Naive B cell (primary cell): ENCODE measurements around the gene LRRC8B. TPM values are rescaled to one million over a fixed set of nuclear protein-coding genes. Genes with fewer than 3 reads are reported as not detected.

ENCODE experiments used
- ATAC-seq, 2 donors: fragments of 150-1000 bp; cut with Tn5 transposase; 2 replicates each; pipeline ENCODE4 v1.10.0; 2021; ENCODE audit warnings: low read depth in 2 of 2, mild to moderate bottlenecking in 2 of 2, moderate library complexity in 2 of 2
- DNase-seq: peaks from one replicate; pipeline ENCODE4 v3.0.0; 2022
- H3K27ac Mint-ChIP-seq, 6 donors: one replicate each; pipeline ENCODE4 v1.8.0; 2020 to 2022; ENCODE audit warnings: mild to moderate bottlenecking in 6 of 6, mixed read lengths in 6 of 6, moderate library complexity in 5 of 6, inconsistent platforms in 2 of 6
- H3K27me3 Mint-ChIP-seq, 3 donors: one replicate each; pipeline ENCODE4 v1.8.0; 2021 to 2022; ENCODE audit warnings: mixed read lengths in 3 of 3, mild to moderate bottlenecking in 1 of 3
- H3K36me3 Mint-ChIP-seq, 2 donors: one replicate each; pipeline ENCODE4 v1.8.0; 2020 to 2022; ENCODE audit warnings: mixed read lengths in 2 of 2, inconsistent platforms in 1 of 2, mild to moderate bottlenecking in 1 of 2
- H3K4me1 Mint-ChIP-seq, 3 donors: one replicate each; pipeline ENCODE4 v1.8.0; 2020 to 2022; ENCODE audit warnings: mixed read lengths in 3 of 3, inconsistent platforms in 1 of 3, mild to moderate bottlenecking in 1 of 3, moderate library complexity in 1 of 3
- H3K4me3 Mint-ChIP-seq, 8 donors: one replicate each; pipeline ENCODE4 v1.8.0; 2020 to 2022; ENCODE audit warnings: mild to moderate bottlenecking in 8 of 8, mixed read lengths in 8 of 8, moderate library complexity in 8 of 8, inconsistent platforms in 2 of 8
- H3K9me3 Mint-ChIP-seq, 7 donors: one replicate each; pipeline ENCODE4 v1.8.0; 2020 to 2022; ENCODE audit warnings: mixed read lengths in 7 of 7, mild to moderate bottlenecking in 5 of 7, inconsistent platforms in 2 of 7, moderate library complexity in 1 of 7
- polyA plus RNA-seq, 6 donors: library from polyadenylated mRNA; unstranded; fragments of 300-500 nt; fragmentation: Illumina TruSeq; gene quantifications; one replicate each; pipeline ENCODE4 v1.2.3, GENCODE V29; 2021; ENCODE audit warnings: low read depth in 6 of 6

The LRRC8B gene
- polyA plus RNA-seq, 6 donors from 2014 or later: 5.3 to 11.7 (median 9.6) TPM

DNA sequence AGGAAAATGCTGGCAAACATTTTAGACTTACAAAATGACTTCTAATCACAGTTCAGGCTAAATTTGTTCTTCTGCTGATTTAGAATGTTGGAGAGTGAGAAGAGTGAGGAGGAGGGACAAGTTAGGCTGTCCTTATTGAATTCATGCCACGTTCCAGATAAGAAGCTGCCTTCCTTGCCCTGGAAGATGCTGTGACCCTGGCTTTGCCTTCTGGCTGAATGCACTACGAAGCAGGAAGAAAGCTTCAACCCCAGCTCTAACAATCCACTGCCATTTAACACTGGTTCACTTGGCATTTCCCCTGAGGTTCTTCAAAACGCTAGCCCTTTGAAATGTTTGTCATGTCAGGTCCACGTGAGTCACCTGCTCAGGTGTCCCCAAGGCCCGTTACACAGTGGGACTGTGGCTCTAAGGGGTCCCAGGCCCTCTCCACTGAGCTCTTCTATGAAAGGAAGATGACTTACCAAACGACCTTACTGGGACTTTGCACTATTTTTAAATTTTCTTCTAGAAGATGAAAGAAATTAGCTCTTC, 78.3 kb downstream of the LRRC8B start:
- Mint-ChIP-seq H3K4me3 (no peak overlapping the region), H3K27ac (peak overlapping the region in 1 of 6 donors; percentile 17), H3K36me3 (no peaks in the 10 kb centered on the region), H3K27me3 (no peaks in the 10 kb centered on the region), H3K4me1 (peaks cover 22 to 31% (median 28%) of the 10 kb centered on the region in 3 donors), H3K9me3 (no peaks in the 10 kb centered on the region)
- ATAC-seq: no peak
- no peak for DNase-seq

DNA sequence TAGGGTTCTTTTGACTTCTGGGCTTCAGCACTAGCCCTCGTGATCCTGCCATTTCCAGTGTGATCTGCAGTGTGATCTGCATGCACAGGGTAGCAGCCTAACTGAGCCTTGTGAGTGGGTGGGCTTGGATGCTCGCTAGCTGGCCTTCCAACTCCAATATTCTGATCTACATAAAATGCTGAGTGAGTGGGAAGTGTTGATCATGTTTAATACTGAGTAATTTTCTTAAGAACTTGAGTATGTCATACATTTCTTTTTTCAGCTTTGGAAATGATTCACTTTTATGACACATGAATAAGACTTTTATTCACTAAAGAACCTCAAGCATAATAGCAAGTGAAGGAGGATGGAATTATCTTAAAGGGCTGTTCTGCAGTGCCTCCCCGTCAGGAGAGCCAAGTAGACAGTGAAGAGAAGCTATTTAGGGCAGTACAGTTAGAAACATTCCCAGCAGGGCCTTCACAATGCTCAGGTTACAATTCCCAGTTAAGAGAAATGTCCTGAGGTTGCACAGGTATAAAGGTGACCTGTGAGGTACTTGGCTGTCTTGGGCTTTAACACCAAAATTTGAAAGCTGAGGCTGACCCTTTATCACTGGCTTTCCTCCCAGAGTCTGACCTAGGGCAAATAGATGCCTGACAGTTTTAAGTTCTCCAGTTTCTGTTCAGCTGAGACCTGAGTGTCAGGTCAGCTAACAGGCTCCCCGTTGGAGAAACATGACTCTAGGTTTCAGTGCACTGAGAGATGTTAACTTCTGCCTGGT, 79.2 kb downstream of the LRRC8B start:
- no peak for ATAC-seq
- Mint-ChIP-seq H3K36me3 (no peaks in the 10 kb centered on the region), H3K4me1 (peaks cover 27 to 34% (median 34%) of the 10 kb centered on the region in 3 donors), H3K27ac (peak overlapping the region in 4 of 6 donors; percentile 30 to 61 (median 44)), H3K9me3 (no peaks in the 10 kb centered on the region), H3K4me3 (no peak overlapping the region), H3K27me3 (no peaks in the 10 kb centered on the region)
- DNase-seq: no peak

DNA sequence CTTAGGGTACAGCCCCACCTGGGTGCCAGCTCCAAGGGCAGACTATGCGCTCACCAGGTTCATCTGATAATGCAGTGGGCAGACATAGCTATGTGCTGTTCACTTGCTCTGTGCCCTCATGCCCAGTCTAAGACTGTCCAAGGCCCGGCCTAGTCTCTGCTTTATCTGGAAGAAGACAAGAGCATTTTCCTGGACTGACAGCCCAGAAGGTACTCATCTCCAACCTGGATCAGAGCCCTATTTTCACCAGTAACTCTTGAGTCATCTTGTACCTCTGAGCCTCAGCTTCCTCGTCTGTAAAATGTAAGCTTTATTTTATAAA, 79.7 kb downstream of the LRRC8B start:
- no peaks in the 10 kb centered on the region for H3K9me3 Mint-ChIP-seq
- no peak overlapping the region for H3K4me3 Mint-ChIP-seq
- ATAC-seq (no peak), DNase-seq (no peak)
- H3K27ac Mint-ChIP-seq: peak overlapping the region in 3 of 6 donors; percentile 30 to 59 (median 30)
- H3K4me1 Mint-ChIP-seq: peaks cover 24 to 36% (median 29%) of the 10 kb centered on the region in 3 donors
- no peaks in the 10 kb centered on the region for H3K36me3 Mint-ChIP-seq
- no peaks in the 10 kb centered on the region for H3K27me3 Mint-ChIP-seq

DNA sequence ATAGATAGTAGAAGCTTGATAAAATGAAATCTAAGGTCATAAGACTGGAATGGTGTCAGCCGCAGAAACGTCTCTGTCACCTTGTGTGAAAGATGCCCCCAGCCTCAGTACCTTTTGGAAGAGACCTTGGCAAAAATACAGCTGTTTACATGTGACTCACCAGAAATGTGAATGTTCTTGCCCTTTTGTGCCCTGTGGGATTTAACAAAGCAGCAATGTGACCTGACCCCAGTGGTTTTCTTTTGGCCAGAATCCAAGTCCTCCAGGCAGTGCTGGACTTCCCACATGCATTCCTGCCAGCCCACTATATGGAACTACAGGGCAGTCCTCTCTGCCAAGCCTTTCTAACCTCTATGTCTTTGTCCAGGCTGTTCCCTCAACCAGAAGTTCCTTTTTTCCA, 81.1 kb downstream of the LRRC8B start:
- H3K4me3 Mint-ChIP-seq: peak overlapping the region in 1 of 8 donors; percentile 8
- peak overlapping the region in 4 of 6 donors; percentile 54 to 66 (median 60) for H3K27ac Mint-ChIP-seq
- H3K4me1 Mint-ChIP-seq: peaks cover 24 to 38% (median 28%) of the 10 kb centered on the region in 3 donors
- DNase-seq (no peak), ATAC-seq (no peak)
- no peaks in the 10 kb centered on the region for H3K9me3 Mint-ChIP-seq
- no peaks in the 10 kb centered on the region for H3K27me3 Mint-ChIP-seq
- H3K36me3 Mint-ChIP-seq: no peaks in the 10 kb centered on the region

DNA sequence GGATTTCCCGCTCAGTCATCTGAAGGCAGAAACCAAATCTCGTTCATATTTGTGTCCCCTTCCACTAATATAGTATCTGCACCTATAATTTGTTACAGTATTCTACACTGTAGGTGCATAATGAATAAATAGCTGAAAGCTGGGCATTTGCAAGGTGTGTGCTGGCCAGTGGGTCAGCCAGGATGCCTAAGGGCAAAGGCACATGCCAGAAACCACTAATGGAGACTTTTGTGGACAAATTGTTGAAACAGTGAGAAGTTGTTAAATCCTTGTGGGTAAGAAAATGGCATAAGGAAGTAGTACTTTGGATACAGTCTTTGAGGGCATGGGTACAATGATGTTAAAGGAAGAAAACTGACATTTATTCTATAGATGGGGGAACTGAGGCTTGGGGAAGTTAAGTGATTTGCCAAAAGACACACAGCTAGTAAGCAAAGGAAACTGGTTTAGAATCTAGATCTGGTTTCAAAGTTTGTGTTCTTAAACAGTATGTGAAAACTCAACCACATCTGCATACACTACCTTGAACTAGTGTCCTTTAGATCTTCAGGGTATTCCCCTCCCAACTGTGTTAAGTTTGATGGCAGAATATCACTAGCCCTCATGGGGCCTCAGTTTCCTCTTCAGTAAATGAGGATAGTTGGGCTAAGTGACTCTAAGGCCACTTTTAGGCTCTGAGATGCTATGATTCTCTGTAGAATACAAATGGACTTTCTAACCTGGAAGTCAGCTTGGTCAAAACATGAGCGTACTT, 81.8 kb downstream of the LRRC8B start:
- H3K4me1 Mint-ChIP-seq: peaks cover 24 to 40% (median 28%) of the 10 kb centered on the region in 3 donors
- peak overlapping the region in 5 of 6 donors; percentile 3 to 83 (median 57) for H3K27ac Mint-ChIP-seq
- ATAC-seq: peak in 1 of 2 donors; percentile 24
- no peak for DNase-seq
- H3K36me3 Mint-ChIP-seq: no peaks in the 10 kb centered on the region
- H3K4me3 Mint-ChIP-seq: peak overlapping the region in 4 of 8 donors; percentile 5 to 85 (median 60)
- H3K27me3 Mint-ChIP-seq: no peaks in the 10 kb centered on the region
- H3K9me3 Mint-ChIP-seq: no peaks in the 10 kb centered on the region

DNA sequence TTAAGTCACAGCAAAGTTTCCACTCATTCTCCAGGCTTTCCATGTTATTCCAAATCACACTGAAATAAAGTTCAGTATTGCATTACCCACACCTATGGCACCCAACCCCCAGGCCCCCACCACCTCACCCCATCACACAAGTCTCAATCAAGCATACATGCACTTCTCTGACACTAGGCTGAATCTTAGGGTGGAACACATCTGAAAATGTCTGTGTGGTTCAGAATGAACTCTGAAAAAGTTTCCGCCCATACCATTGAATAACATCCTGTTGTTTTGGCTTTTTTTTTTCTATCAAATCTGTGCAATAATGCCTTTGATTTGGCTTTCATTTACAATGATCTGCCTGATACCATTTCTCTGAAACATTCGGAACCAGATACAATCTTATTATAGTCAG, 82.5 kb downstream of the LRRC8B start:
- Mint-ChIP-seq H3K27ac (peak overlapping the region; percentile 7 to 83 (median 52)), H3K4me1 (peaks cover 24 to 42% (median 28%) of the 10 kb centered on the region in 3 donors), H3K9me3 (no peaks in the 10 kb centered on the region), H3K4me3 (peak overlapping the region in 7 of 8 donors; percentile 2 to 78 (median 38)), H3K36me3 (no peaks in the 10 kb centered on the region), H3K27me3 (no peaks in the 10 kb centered on the region)
- ATAC-seq (peak; percentile 65 to 76), DNase-seq (peak; percentile 15)

DNA sequence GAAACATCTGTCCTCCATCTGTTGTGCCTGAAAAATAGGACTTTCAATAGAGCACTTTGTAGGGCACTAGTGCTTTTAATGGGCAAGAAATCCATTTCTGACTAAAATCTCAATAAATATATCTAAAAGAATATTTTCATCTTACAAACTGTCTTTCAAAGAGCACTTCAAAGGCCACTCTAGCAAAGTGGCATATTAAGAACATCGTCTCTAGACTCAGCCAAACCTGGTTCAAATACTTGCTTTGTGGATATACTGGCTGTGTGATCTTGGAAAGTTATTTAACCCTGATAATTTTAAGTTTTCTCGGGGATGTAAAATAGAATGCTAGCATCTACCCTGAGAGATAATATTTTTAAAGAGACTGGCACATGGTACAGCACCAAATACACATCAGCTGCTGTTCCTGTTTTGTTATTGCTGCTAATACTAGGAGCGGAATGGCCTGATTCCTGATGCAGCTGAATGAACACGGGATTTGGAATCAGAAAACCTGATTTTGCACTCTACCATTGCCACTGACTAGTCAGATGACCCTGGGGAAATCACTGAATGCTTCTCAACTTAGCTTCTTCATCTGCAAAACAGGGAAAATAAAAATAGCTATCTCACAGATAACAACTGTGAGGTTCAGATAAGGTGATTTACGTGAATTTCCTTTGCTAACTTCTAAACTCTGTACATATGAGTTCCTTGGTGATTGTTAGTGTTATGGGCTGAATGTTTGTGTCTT, 83.1 kb downstream of the LRRC8B start:
- H3K27ac Mint-ChIP-seq: peak overlapping the region; percentile 54 to 96 (median 93)
- ATAC-seq: peak in 1 of 2 donors; percentile 4

DNA sequence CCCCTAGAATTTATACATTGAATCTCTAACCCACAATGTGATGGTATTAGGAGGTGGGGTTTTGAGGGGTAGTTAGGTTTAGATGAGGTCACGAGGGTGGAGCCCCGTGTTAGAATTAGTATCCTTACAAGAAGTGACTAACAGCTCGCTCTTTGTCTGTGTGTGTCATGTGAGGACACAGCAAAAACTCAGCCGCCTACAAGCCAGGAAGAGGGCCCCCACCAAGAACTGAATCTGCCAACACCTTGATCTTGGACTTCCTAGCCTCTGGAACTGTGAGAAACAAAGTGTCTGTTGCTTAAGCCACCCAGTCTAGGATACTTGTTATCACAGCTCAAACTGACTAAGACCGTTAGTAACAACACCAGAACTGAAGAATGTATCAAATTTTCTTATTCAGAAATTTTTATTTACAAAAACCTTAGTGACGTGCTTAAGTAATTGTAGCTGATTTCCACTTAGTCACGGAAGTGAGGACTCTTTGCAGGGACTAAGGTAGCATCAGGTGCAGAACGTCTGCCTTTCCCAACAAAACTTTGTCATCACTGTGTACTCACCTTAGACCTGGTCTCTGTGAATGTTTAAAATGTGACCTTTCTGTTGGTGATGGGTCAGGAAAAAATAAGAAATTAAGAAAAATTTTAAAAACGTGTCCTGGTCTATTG, 83.8 kb downstream of the LRRC8B start:
- ATAC-seq: peak; percentile 29 to 41
- peaks cover 24 to 42% (median 28%) of the 10 kb centered on the region in 3 donors for H3K4me1 Mint-ChIP-seq
- peak overlapping the region in 6 of 8 donors; percentile 18 to 76 (median 58) for H3K4me3 Mint-ChIP-seq
- H3K27ac Mint-ChIP-seq: peak overlapping the region; percentile 54 to 96 (median 93)
- no peak for DNase-seq
- H3K27me3 Mint-ChIP-seq: no peaks in the 10 kb centered on the region
- H3K9me3 Mint-ChIP-seq: no peaks in the 10 kb centered on the region
- H3K36me3 Mint-ChIP-seq: no peaks in the 10 kb centered on the region

More for the DNA sequence above, 83.1 kb downstream of the LRRC8B start:
- no peak for DNase-seq
- H3K27me3 Mint-ChIP-seq: no peaks in the 10 kb centered on the region
- H3K4me1 Mint-ChIP-seq: peaks cover 24 to 42% (median 28%) of the 10 kb centered on the region in 3 donors
- peak overlapping the region in 7 of 8 donors; percentile 2 to 78 (median 38) for H3K4me3 Mint-ChIP-seq
- no peaks in the 10 kb centered on the region for H3K9me3 Mint-ChIP-seq
- H3K36me3 Mint-ChIP-seq: no peaks in the 10 kb centered on the region

DNA sequence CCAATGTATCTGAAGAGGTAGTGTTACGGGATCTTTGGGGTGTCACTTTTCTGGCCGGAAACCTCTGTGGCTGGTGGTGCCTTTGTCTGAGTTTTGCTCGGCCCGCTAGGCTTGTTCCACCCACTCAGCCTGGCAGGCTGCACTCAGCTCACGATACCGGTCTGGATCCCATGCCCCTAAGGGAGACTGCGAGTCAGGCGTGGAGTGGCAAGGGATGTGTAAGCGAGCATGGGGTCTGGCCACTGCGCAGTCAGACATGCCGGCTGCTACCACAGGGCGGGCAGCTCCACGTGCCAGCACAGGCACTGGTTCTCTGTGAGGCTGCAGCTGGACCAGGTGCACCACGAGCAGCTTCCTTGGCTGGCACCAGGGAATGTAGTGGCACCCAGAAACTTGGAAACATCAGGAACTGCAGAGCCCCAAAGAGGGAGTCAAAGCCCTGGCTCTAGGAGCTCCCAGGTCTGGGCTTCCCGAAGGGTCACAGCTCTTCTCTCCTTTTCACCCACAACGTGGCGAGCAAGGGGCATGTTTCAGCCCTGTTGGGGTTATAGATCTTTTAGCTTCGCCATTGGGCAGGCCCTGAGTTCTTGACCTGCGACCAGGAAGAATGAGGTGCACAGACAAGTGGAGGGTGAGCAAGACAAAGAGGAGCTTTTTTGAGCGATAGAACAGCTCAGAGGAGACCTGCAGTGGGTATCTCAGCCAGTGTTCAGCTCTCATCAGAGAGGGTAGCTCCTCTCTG, 84.5 kb downstream of the LRRC8B start:
- H3K27ac Mint-ChIP-seq: peak overlapping the region in 4 of 6 donors; percentile 37 to 93 (median 50)
- DNase-seq (no peak), ATAC-seq (no peak)

DNA sequence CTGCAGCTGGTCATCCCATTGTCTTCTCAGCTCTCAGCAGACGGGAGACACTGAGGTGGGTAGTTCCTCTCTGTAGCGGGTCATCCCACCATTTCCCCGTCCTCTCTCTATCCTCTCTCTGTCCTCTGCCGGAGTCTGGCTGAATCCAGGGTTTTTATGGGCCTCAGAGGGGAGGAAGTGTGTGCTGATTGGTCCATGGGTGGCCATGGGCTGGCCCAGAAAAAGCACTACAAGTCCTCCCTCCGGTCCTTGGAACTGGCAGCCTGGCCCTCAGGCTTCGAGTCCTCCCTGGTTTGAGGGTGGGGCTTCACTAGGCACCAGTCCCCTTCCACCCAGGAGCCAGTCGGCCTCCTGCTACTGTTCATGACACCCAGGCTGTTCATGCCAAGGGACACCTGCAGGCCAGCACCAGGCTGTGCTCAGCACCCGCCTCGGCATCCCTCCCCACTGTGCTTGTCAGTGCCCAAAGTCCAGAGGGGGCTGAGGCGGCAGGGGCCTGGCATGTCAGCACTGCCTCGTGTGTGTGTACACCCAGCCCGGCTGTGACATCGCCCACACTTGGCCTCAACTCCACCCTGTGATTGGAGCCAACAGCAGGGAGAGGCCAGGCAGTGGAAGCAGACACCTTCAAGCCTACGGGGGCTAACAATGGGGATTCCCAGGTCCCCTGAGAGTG, 85.3 kb downstream of the LRRC8B start:
- Mint-ChIP-seq H3K9me3 (no peaks in the 10 kb centered on the region), H3K36me3 (peaks cover 0 to 6% of the 10 kb centered on the region in 2 donors), H3K4me3 (peak overlapping the region in 1 of 8 donors; percentile 29), H3K27ac (peak overlapping the region in 3 of 6 donors; percentile 19 to 78 (median 54)), H3K27me3 (no peaks in the 10 kb centered on the region), H3K4me1 (peaks cover 24 to 42% (median 28%) of the 10 kb centered on the region in 3 donors)
- no peak for DNase-seq
- ATAC-seq: peak in 1 of 2 donors; percentile 49

More for the DNA sequence above, 84.5 kb downstream of the LRRC8B start:
- Mint-ChIP-seq H3K27me3 (no peaks in the 10 kb centered on the region), H3K4me1 (peaks cover 24 to 42% (median 28%) of the 10 kb centered on the region in 3 donors), H3K9me3 (no peaks in the 10 kb centered on the region), H3K4me3 (peak overlapping the region in 3 of 8 donors; percentile 2 to 54 (median 25)), H3K36me3 (peaks cover 0 to under 1% of the 10 kb centered on the region in 2 donors)

DNA sequence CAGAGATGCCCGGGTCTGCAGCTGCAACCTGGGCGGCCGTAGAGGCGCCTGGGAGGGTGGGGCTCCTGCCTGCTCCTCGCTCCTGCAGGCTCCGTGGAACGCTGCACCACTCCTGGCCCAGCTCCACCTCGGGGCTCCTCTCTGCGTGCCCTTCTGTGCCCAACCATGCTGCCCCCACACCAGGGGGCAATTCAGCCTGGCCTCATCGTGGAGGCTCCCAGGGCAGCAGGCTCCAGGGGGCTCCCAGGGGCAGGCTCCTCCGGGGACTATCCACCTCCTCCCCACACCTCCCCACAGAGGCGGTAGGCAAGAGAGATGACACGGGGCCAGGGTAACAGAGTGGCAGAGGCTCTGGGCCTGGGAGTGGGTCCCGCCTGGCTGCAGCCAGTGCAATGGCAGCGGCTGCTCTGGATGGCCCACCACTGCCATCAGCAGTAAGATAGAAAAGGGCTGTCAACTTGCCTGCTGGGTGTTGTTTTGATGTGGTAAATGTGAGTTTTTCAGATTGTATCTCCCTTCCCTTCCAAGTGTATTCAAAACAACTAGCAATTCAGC, 85.9 kb downstream of the LRRC8B start:
- H3K4me1 Mint-ChIP-seq: peaks cover 24 to 40% (median 28%) of the 10 kb centered on the region in 3 donors
- DNase-seq (no peak), ATAC-seq (no peak)
- peak overlapping the region in 1 of 6 donors; percentile 32 for H3K27ac Mint-ChIP-seq
- no peaks in the 10 kb centered on the region for H3K9me3 Mint-ChIP-seq
- H3K4me3 Mint-ChIP-seq: peak overlapping the region in 2 of 8 donors; percentile 26 to 42
- peaks cover 0 to 6% of the 10 kb centered on the region in 2 donors for H3K36me3 Mint-ChIP-seq
- H3K27me3 Mint-ChIP-seq: no peaks in the 10 kb centered on the region
